Measurements from ENCODE around the gene GRIP2.

GRIP2 gene

DNA sequence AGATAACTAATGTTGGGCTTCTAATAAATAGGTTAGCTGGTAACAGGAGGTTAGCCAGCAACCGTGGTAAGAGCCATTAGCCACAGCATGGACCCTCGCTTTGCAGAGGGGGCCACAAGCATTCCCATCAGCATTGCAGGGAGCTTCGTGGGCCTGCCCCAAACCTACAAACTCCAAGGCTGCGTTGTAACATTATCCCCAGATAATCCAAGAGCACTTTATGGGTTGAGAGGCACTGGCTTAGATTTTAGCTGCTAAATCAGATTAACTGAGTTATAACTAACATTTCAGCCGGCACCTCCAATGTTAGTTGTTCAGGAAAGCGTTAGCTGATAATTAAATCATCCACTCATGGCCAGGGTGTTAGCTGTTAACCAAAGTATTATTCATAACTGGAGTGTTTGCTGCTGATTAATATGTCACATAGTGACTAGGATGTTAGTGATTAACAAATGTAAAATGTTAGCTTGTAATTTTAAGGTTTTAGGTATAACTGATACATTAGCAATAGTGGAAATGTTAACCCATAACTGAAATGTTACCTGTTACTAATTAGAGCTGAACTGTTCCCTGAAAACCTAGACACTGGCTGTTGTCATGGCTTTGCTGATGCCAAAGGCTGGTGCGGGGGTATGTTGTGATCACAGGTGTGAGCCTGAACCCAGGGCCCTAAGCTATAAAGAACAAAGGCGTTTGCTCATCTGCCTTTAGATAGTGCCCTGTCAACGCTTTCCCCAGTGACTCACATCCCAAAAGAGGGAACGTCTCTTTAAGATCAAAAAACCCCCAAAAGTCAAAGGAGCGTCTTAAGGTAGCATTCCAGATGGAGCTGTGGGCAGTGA, 81.5 kb downstream of the GRIP2 start:
- in situ Hi-C loops (cut with HindIII; ENCODE audit: low sequenced_read_pairs), result loop anchor here (25.0 kb wide), 1 partner anchor 171 kb away; no protein-coding TSS in a partner anchor
- H3K4me3 ChIP-seq (ENCODE audit: low read depth, low read length), result no peak overlapping the region
- TF ChIP-seq, protein P1, sequence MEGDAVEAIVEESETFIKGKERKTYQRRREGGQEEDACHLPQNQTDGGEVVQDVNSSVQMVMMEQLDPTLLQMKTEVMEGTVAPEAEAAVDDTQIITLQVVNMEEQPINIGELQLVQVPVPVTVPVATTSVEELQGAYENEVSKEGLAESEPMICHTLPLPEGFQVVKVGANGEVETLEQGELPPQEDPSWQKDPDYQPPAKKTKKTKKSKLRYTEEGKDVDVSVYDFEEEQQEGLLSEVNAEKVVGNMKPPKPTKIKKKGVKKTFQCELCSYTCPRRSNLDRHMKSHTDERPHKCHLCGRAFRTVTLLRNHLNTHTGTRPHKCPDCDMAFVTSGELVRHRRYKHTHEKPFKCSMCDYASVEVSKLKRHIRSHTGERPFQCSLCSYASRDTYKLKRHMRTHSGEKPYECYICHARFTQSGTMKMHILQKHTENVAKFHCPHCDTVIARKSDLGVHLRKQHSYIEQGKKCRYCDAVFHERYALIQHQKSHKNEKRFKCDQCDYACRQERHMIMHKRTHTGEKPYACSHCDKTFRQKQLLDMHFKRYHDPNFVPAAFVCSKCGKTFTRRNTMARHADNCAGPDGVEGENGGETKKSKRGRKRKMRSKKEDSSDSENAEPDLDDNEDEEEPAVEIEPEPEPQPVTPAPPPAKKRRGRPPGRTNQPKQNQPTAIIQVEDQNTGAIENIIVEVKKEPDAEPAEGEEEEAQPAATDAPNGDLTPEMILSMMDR (IDR thresholded peaks at IDR 0.05; ENCODE audit: low read depth, low read length, missing control alignments), result no peak
- DNase-seq (ENCODE audit: low read depth), result no peak

GRCh38 chr3:14457999-14458398, 82.1 kb downstream of the GRIP2 start:
- TF ChIP-seq, protein P1 (IDR thresholded peaks at IDR 0.05; ENCODE audit: low read depth, low read length, missing control alignments), result no peak
- no peak overlapping the region for H3K4me3 ChIP-seq (ENCODE audit: low read depth, low read length)
- in situ Hi-C loops (cut with HindIII; ENCODE audit: low sequenced_read_pairs), result loop anchor here (25.0 kb wide), 1 partner anchor 171 kb away; no protein-coding TSS in a partner anchor
- no peak for DNase-seq (ENCODE audit: low read depth)

GRCh38 chr3:14457481-14457880, 82.7 kb downstream of the GRIP2 start:
- in situ Hi-C loops (cut with HindIII; ENCODE audit: low sequenced_read_pairs), result loop anchor here (25.0 kb wide), 1 partner anchor 170 kb away; no protein-coding TSS in a partner anchor
- TF ChIP-seq, protein P1 (IDR thresholded peaks at IDR 0.05; ENCODE audit: low read depth, low read length, missing control alignments), result no peak
- H3K4me3 ChIP-seq (ENCODE audit: low read depth, low read length), result no peak overlapping the region

GRCh38 chr3:14456794-14457193, 83.3 kb downstream of the GRIP2 start:
- TF ChIP-seq, protein P1 (IDR thresholded peaks at IDR 0.05; ENCODE audit: low read depth, low read length, missing control alignments), result no peak
- in situ Hi-C loops (cut with HindIII; ENCODE audit: low sequenced_read_pairs), result loop anchor here (25.0 kb wide), 1 partner anchor 169 kb away; no protein-coding TSS in a partner anchor
- DNase-seq (ENCODE audit: low read depth), result no peak
- no peak overlapping the region for H3K4me3 ChIP-seq (ENCODE audit: low read depth, low read length)

More at GRCh38 chr3:14457481-14457880, 82.7 kb downstream of the GRIP2 start:
- DNase-seq (ENCODE audit: low read depth), result no peak

- no peak overlapping the region for H3K4me3 ChIP-seq (ENCODE audit: low read depth, low read length)
- in situ Hi-C loops (cut with HindIII; ENCODE audit: low sequenced_read_pairs), result loop anchor here (25.0 kb wide), 1 partner anchor 168 kb away; no protein-coding TSS in a partner anchor
- TF ChIP-seq, protein P1 (IDR thresholded peaks at IDR 0.05; ENCODE audit: low read depth, low read length, missing control alignments), result no peak
- peak; percentile 18 for DNase-seq (ENCODE audit: low read depth)
Measured at GRCh38 chr3:14455571-14456317, 84.4 kb downstream of the GRIP2 start.

GRCh38 chr3:14454639-14455310, 85.4 kb downstream of the GRIP2 start:
- TF ChIP-seq, protein P1 (IDR thresholded peaks at IDR 0.05; ENCODE audit: low read depth, low read length, missing control alignments), result no peak
- in situ Hi-C loops (cut with HindIII; ENCODE audit: low sequenced_read_pairs), result loop anchor here (5.0 to 25.0 kb wide), 2 partner anchors 52 to 167 kb away; partner anchors contain the start of gene SLC6A6
- no peak for DNase-seq (ENCODE audit: low read depth)
- H3K4me3 ChIP-seq (ENCODE audit: low read depth, low read length), result no peak overlapping the region

All from astrocyte of the cerebellum (primary cell).